Epithelial cell of umbilical artery (primary cell): ENCODE measurements around the gene FBXL17. TPM values are rescaled to one million over a fixed set of nuclear protein-coding genes. Genes with fewer than 3 reads are reported as not detected.

Source experiments
- total RNA-seq: library from RNA; depleted of rRNA; stranded (reverse); fragments of >200 nt; gene quantifications from 2 replicates; pipeline ENCODE4 v1.2.3, GENCODE V29; 2014

FBXL17 gene
- total RNA-seq: 3.2 and 4.9 TPM in 2 replicates

DNA sequence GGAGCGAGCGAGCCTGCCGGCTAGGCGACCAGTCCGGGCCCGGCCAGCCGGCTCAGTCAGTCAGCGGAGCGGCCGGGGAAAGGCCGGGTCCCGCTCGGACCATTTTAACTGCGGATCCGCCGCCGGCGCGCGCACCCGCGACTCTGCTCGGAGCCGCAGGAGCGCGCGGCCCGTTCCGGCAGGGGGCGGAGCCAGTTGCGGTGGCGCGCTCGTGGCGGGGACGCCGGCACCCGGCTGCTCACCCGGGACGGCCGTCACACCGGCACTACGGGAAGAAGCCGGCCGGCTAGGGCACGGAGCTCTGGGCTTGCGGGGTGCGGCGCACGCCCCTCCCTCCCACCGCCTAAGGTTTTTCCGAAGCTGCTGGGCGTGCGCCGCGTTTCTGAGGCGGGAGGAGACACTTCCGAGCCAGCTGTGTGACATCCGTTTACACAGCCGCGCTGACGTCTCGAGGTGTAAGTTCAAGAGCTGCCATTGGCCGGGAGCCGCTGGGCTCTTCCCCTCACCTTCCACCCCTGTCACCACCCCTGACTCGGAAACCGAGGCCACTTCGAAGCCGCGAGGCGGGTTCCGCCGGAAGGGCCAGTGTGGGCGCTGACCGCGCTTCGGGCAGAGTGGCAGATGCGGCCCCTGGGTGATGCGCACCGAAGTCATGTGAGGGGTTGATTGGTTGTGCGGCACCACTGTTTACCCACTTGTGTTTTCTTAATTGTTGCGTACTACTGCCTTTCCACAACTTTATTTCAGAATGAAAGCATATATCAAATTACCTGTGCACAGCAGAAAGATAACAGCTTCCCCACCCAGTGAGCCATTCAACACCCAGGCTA, at the start of gene FBXL17:
FBXL17 (minus strand) TSS at position 145 of the 830 bp plus-strand sequence.

